Hippocampal formation (tissue), 2 donors: ENCODE measurements around the gene TCFL5.

Source experiments
- DNase-seq, 2 donors: peaks; one replicate each; lab custom pipeline; 2025; lab: John Stamatoyannopoulos, UW

The TCFL5 gene

GRCh38 chr20:62811720-62812119 lies 49.9 kb downstream of the TCFL5 start:
- no peak for DNase-seq

- no peak for DNase-seq
These were observed 50.3 kb downstream of the TCFL5 start for GRCh38 chr20:62811320-62811719.

- no peak for DNase-seq
These were observed 51.8 kb downstream of the TCFL5 start for GRCh38 chr20:62809530-62810428.

GRCh38 chr20:62808211-62808865 lies 53.3 kb downstream of the TCFL5 start:
- peak in 1 of 2 donors; percentile 39 for DNase-seq

- no peak for DNase-seq
These were observed 54.0 kb downstream of the TCFL5 start for GRCh38 chr20:62807444-62808210.

- no peak for DNase-seq
These were observed 55.1 kb downstream of the TCFL5 start for GRCh38 chr20:62806383-62807050.

- DNase-seq: no peak
These were observed 55.8 kb downstream of the TCFL5 start for GRCh38 chr20:62805711-62806382.

GRCh38 chr20:62805155-62805710 lies 56.4 kb downstream of the TCFL5 start:
- DNase-seq: no peak

- peak; percentile 50 for DNase-seq
These were observed 56.9 kb downstream of the TCFL5 start, which contains the start of gene OGFR for GRCh38 chr20:62804627-62805154. OGFR (plus strand) TSS chr20:62804835; CDS start chr20:62804860, 25 bp downstream.

GRCh38 chr20:62804021-62804626 lies 57.5 kb downstream of the TCFL5 start:
- DNase-seq: no peak

- no peak for DNase-seq
These were observed 59.5 kb downstream of the TCFL5 start for GRCh38 chr20:62802026-62802712.

- no peak for DNase-seq
These were observed 60.2 kb downstream of the TCFL5 start for GRCh38 chr20:62801284-62802010.

- peak in 1 of 2 donors; percentile 34 for DNase-seq
These were observed 61.0 kb downstream of the TCFL5 start for GRCh38 chr20:62800314-62801259.

GRCh38 chr20:62799873-62800272 lies 61.7 kb downstream of the TCFL5 start:
- DNase-seq: no peak

GRCh38 chr20:62799459-62799858 lies 62.2 kb downstream of the TCFL5 start:
- no peak for DNase-seq

GRCh38 chr20:62799036-62799435 lies 62.6 kb downstream of the TCFL5 start:
- DNase-seq: no peak

GRCh38 chr20:62797671-62798532 lies 63.7 kb downstream of the TCFL5 start:
- DNase-seq: no peak
